NOMO-1 (cell line): ENCODE results near the gene COA3.
"Not testable (repeated sequence)": the region's sequence is repeated elsewhere in the genome, so short reads cannot be mapped to it uniquely, and the experiment has no call there.

ENCODE experiments used
- DNase-seq, 2 experiments: peaks; one replicate each; lab custom pipeline; 2025; ENCODE audit not compliant: unreplicated experiment in 2 of 2; lab: John Stamatoyannopoulos, UW

COA3 gene

GRCh38 chr17:42783062-42783790 lies 15.3 kb downstream of the COA3 start:
- DNase-seq: no peak

- no peak for DNase-seq
Measured at GRCh38 chr17:42782166-42783061, 16.1 kb downstream of the COA3 start.

- no peak for DNase-seq
Measured at GRCh38 chr17:42781639-42782165, 16.8 kb downstream of the COA3 start.

- DNase-seq: no peak
Measured at GRCh38 chr17:42780851-42781638, 17.5 kb downstream of the COA3 start.

- no peak for DNase-seq
Measured at GRCh38 chr17:42779936-42780850, 18.3 kb downstream of the COA3 start, which contains the start of gene WNK4. WNK4 (plus strand) TSS chr17:42780610; CDS start chr17:42780699, 89 bp downstream.

- DNase-seq: no peak
Measured at GRCh38 chr17:42779304-42779935, 19.1 kb downstream of the COA3 start.

- no peak for DNase-seq
Measured at GRCh38 chr17:42778570-42778969, 19.9 kb downstream of the COA3 start.

GRCh38 chr17:42775534-42776098 lies 22.9 kb downstream of the COA3 start:
- peak in 1 of 2 experiments; percentile 20 for DNase-seq

- no peak for DNase-seq
Measured at GRCh38 chr17:42774066-42774745, 24.3 kb downstream of the COA3 start.

GRCh38 chr17:42773290-42774035 lies 25.0 kb downstream of the COA3 start, which contains the start of gene VPS25:
VPS25 (plus strand) TSS chr17:42773449; CDS start chr17:42773476, 27 bp downstream.
- peak; percentile 69 to 72 for DNase-seq

- no peak for DNase-seq
Measured at GRCh38 chr17:42772945-42773289, 25.6 kb downstream of the COA3 start.

- DNase-seq: not testable (repeated sequence)
Measured at GRCh38 chr17:42769964-42770363, 28.5 kb downstream of the COA3 start.

- not testable (repeated sequence) for DNase-seq
Measured at GRCh38 chr17:42768006-42768405, 30.5 kb downstream of the COA3 start.

- DNase-seq: no peak
Measured at GRCh38 chr17:42767512-42767911, 31.0 kb downstream of the COA3 start.

GRCh38 chr17:42766124-42766523 lies 32.4 kb downstream of the COA3 start:
- DNase-seq: no peak

GRCh38 chr17:42761638-42762037 lies 36.9 kb downstream of the COA3 start:
- DNase-seq: no peak
